HAP-1 (cell line): Measurements from ENCODE around the gene COL11A2.
A peak's percentile ranks its signal among the peaks of the same experiment; 100 is the strongest.

ENCODE experiments used
- DNase-seq, 2 experiments: peaks; one replicate each; pipeline ENCODE4 v3.0.0-alpha.2; 2016 to 2020; ENCODE audit warnings: low spot score in 2 of 2
- H3K27me3 ChIP-seq: fragments of 250-450 bp; sonication (Bioruptor Pico); 2 replicates; pipeline ENCODE4 v1.5.1; 2020; ENCODE audit warnings: low read depth, mild to moderate bottlenecking, moderate library complexity
- H3K36me3 ChIP-seq: fragments of 250-450 bp; sonication (Bioruptor Pico); replicated peaks from 2 replicates; pipeline ENCODE4 v1.5.1; 2020; ENCODE audit warnings: mild to moderate bottlenecking
- H3K4me1 ChIP-seq: fragments of 250-450 bp; sonication (Bioruptor Pico); 2 replicates; pipeline ENCODE4 v1.5.1; 2020; ENCODE audit warnings: mild to moderate bottlenecking
- H3K4me3 ChIP-seq: fragments of 250-450 bp; sonication (Bioruptor Pico); 2 replicates; pipeline ENCODE4 v1.5.1; 2020; ENCODE audit warnings: mild to moderate bottlenecking, moderate library complexity
- H3K9me3 ChIP-seq: fragments of 250-450 bp; sonication (Bioruptor Pico); 2 replicates; pipeline ENCODE4 v1.5.1; 2020; ENCODE audit warnings: mild to moderate bottlenecking, moderate library complexity
- in situ Hi-C: fragments of 300-500 bp; cut with MboI; formaldehyde crosslinking; loops from 3 replicates; pipeline ENCODE4 v1.14.3; 2020; ENCODE audit warnings: low sequenced_read_pairs, inconsistent platforms, mixed read lengths

The COL11A2 gene

GRCh38 chr6:33212857-33213165 lies 20.5 kb upstream of the COL11A2 start:
- in situ Hi-C loops: no loop called here
- Histone ChIP-seq H3K9me3 (no peaks in the 10 kb centered on the region), H3K4me3 (peak overlapping the region; percentile 24), H3K27me3 (no peaks in the 10 kb centered on the region), H3K4me1 (peaks cover 18% of the 10 kb centered on the region), H3K36me3 (peaks cover 26% of the 10 kb centered on the region)
- no peak for DNase-seq

- in situ Hi-C loops: no loop called here
- no peak overlapping the region for H3K4me3 ChIP-seq
- peaks cover 21% of the 10 kb centered on the region for H3K4me1 ChIP-seq
- peaks cover 26% of the 10 kb centered on the region for H3K36me3 ChIP-seq
- H3K9me3 ChIP-seq: no peaks in the 10 kb centered on the region
- no peaks in the 10 kb centered on the region for H3K27me3 ChIP-seq
- peak in 1 of 2 experiments; percentile 49 for DNase-seq
These were observed 19.6 kb upstream of the COL11A2 start for GRCh38 chr6:33211666-33212422.

- in situ Hi-C loops: no loop called here
- H3K4me3 ChIP-seq: no peak overlapping the region
- H3K27me3 ChIP-seq: no peaks in the 10 kb centered on the region
- H3K36me3 ChIP-seq: peaks cover 26% of the 10 kb centered on the region
- H3K9me3 ChIP-seq: no peaks in the 10 kb centered on the region
- DNase-seq: no peak
- peaks cover 28% of the 10 kb centered on the region for H3K4me1 ChIP-seq
These were observed 18.9 kb upstream of the COL11A2 start for GRCh38 chr6:33211136-33211535.

GRCh38 chr6:33209856-33210255 lies 17.6 kb upstream of the COL11A2 start:
- no peak for DNase-seq
- no peaks in the 10 kb centered on the region for H3K27me3 ChIP-seq
- H3K4me3 ChIP-seq: no peak overlapping the region
- H3K9me3 ChIP-seq: no peaks in the 10 kb centered on the region
- peaks cover 41% of the 10 kb centered on the region for H3K4me1 ChIP-seq
- in situ Hi-C loops: no loop called here
- peaks cover 26% of the 10 kb centered on the region for H3K36me3 ChIP-seq

- Histone ChIP-seq H3K9me3 (no peaks in the 10 kb centered on the region), H3K4me1 (peaks cover 41% of the 10 kb centered on the region), H3K36me3 (peaks cover 35% of the 10 kb centered on the region), H3K27me3 (no peaks in the 10 kb centered on the region), H3K4me3 (peak within 1 kb of the TSS; percentile 93)
- in situ Hi-C loops: no loop called here
- peak; percentile 41 to 83 for DNase-seq
These were observed 16.1 kb upstream of the COL11A2 start, which contains the start of gene RING1 for GRCh38 chr6:33208091-33208967. TSS of gene RING1 (plus strand) at chr6:33208500. CDS start at chr6:33208823, 323 bp downstream.

- peaks cover 41% of the 10 kb centered on the region for H3K36me3 ChIP-seq
- peaks cover 34% of the 10 kb centered on the region for H3K4me1 ChIP-seq
- peak overlapping the region; percentile 93 for H3K4me3 ChIP-seq
- H3K9me3 ChIP-seq: no peaks in the 10 kb centered on the region
- peak; percentile 35 to 75 for DNase-seq
- H3K27me3 ChIP-seq: no peaks in the 10 kb centered on the region
- in situ Hi-C loops: no loop called here
These were observed 15.4 kb upstream of the COL11A2 start for GRCh38 chr6:33207552-33208090.

GRCh38 chr6:33206864-33207551 lies 14.7 kb upstream of the COL11A2 start:
- DNase-seq: peak; percentile 48 to 81

GRCh38 chr6:33206027-33206863 lies 14.0 kb upstream of the COL11A2 start:
- Histone ChIP-seq H3K27me3 (no peaks in the 10 kb centered on the region), H3K36me3 (peaks cover 46% of the 10 kb centered on the region), H3K9me3 (no peaks in the 10 kb centered on the region), H3K4me1 (peaks cover 34% of the 10 kb centered on the region), H3K4me3 (peak overlapping the region; percentile 93)
- in situ Hi-C loops: no loop called here
- DNase-seq: no peak

More at GRCh38 chr6:33206864-33207551, 14.7 kb upstream of the COL11A2 start:
- in situ Hi-C loops: no loop called here
- Histone ChIP-seq H3K27me3 (no peaks in the 10 kb centered on the region), H3K4me3 (peak overlapping the region; percentile 93), H3K9me3 (no peaks in the 10 kb centered on the region), H3K36me3 (peaks cover 42% of the 10 kb centered on the region), H3K4me1 (peaks cover 34% of the 10 kb centered on the region)

- Histone ChIP-seq H3K27me3 (no peaks in the 10 kb centered on the region), H3K36me3 (peaks cover 41% of the 10 kb centered on the region), H3K4me1 (peaks cover 34% of the 10 kb centered on the region), H3K4me3 (peak overlapping the region; percentile 58), H3K9me3 (no peaks in the 10 kb centered on the region)
- DNase-seq: peak in 1 of 2 experiments; percentile 44
- in situ Hi-C loops: no loop called here
These were observed 13.1 kb upstream of the COL11A2 start for GRCh38 chr6:33205191-33206026.

- in situ Hi-C loops: no loop called here
- H3K4me3 ChIP-seq: peak within 1 kb of the TSS; percentile 58
- peaks cover 34% of the 10 kb centered on the region for H3K36me3 ChIP-seq
- DNase-seq: peak; percentile 93 to 98
- no peaks in the 10 kb centered on the region for H3K27me3 ChIP-seq
- peaks cover 34% of the 10 kb centered on the region for H3K4me1 ChIP-seq
- no peaks in the 10 kb centered on the region for H3K9me3 ChIP-seq
These were observed 12.3 kb upstream of the COL11A2 start, which contains the start of gene HSD17B8 for GRCh38 chr6:33204415-33205190. TSS of gene HSD17B8 (plus strand) at chr6:33204655. CDS start at chr6:33204669, 14 bp downstream.

GRCh38 chr6:33204165-33204414 lies 11.8 kb upstream of the COL11A2 start:
- Histone ChIP-seq H3K27me3 (no peaks in the 10 kb centered on the region), H3K4me3 (peak overlapping the region; percentile 58), H3K36me3 (peaks cover 29% of the 10 kb centered on the region), H3K9me3 (no peaks in the 10 kb centered on the region), H3K4me1 (peaks cover 36% of the 10 kb centered on the region)
- in situ Hi-C loops: no loop called here
- no peak for DNase-seq
